Large intestine (tissue), 3 donors: Measurements from ENCODE around the gene IGSF23. TPM values are rescaled to one million over a fixed set of nuclear protein-coding genes. Genes with fewer than 3 reads are reported as not detected.

Experiments
- DNase-seq, 2 donors: peaks; one replicate each; pipeline versions ENCODE4 v3.0.0 to v3.0.0-alpha.2; 2013
- H3K27ac ChIP-seq: one replicate; pipeline ENCODE4 v1.5.1; 2013; ENCODE audit warnings: low read length
- H3K27me3 ChIP-seq: 2 replicates; pipeline ENCODE4 v1.6.1; 2013; ENCODE audit warnings: low read length; ENCODE audit not compliant: control insufficient read depth, insufficient read depth
- H3K36me3 ChIP-seq: 2 replicates; pipeline ENCODE4 v1.6.1; 2013; ENCODE audit warnings: low read length; ENCODE audit not compliant: control insufficient read depth, insufficient read depth
- H3K4me1 ChIP-seq: one replicate; pipeline ENCODE4 v1.6.1; 2013; ENCODE audit warnings: low read length; ENCODE audit not compliant: control insufficient read depth, insufficient read depth
- H3K4me3 ChIP-seq: one replicate; pipeline ENCODE4 v1.5.1; 2013; ENCODE audit warnings: low read length
- H3K9me3 ChIP-seq: one replicate; pipeline ENCODE4 v1.6.1; 2013; ENCODE audit warnings: mild to moderate bottlenecking, low read depth, low read length, moderate library complexity; ENCODE audit not compliant: control insufficient read depth
- WGBS: methylation state at CpG from one replicate; pipeline ENCODE4 v1.1.5; 2013; ENCODE audit warnings: low lambda C conversion rate; ENCODE audit not compliant: insufficient coverage; 5-methylcytosine and 5-hydroxymethylcytosine counted together
- polyA plus RNA-seq: library from polyadenylated mRNA; unstranded; fragments of 120-200 nt; gene quantifications from one replicate; pipeline ENCODE4 v1.2.1, GENCODE V29; 2013

The IGSF23 gene
- polyA plus RNA-seq, 1 donor = 11.5 TPM

DNA sequence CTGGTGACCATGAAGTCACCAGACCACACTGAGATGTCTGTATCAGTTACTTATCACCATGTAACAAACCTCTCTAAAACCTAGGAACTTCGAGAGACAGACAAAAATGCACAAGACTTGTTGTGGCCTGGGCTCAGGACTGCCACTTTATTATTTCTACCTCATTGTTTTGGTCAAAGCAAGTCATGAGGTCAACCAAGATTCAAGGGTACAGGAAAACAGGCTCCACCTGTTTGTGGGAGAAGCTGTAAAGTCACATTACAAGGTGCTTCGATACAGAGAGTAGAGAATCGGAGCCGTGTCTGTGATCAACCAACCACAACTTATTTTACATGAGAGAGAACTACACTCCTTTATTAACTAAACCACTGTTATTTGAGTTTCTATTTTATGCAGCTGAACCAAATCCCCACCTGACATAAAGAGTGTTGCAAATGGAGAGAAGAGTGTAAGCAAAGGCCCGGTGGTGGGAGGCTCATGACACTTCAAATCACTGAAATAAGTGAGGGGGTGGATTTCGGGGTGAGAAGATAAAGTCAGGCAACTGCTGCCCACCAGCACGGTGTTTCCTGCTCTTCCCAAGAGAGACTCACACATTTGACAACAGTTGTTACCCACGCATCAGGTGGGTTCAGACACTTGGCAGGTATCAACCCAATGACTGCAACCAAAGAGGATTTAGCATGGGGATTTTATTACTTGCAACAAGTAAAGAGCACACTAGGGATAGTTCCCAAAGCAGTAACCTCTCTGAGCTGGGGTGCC is 39.0 kb upstream of the IGSF23 start:
- peak in 1 of 2 donors; percentile 39 for DNase-seq
- H3K27me3 ChIP-seq = no peaks in the 10 kb centered on the region
- H3K4me1 ChIP-seq = peaks cover 30% of the 10 kb centered on the region
- H3K36me3 ChIP-seq = no peaks in the 10 kb centered on the region
- WGBS = no CpG with 5 or more reads among the region's 8 CpGs
- no peak overlapping the region for H3K4me3 ChIP-seq
- H3K27ac ChIP-seq = no peak overlapping the region
- H3K9me3 ChIP-seq = no peaks in the 10 kb centered on the region

DNA sequence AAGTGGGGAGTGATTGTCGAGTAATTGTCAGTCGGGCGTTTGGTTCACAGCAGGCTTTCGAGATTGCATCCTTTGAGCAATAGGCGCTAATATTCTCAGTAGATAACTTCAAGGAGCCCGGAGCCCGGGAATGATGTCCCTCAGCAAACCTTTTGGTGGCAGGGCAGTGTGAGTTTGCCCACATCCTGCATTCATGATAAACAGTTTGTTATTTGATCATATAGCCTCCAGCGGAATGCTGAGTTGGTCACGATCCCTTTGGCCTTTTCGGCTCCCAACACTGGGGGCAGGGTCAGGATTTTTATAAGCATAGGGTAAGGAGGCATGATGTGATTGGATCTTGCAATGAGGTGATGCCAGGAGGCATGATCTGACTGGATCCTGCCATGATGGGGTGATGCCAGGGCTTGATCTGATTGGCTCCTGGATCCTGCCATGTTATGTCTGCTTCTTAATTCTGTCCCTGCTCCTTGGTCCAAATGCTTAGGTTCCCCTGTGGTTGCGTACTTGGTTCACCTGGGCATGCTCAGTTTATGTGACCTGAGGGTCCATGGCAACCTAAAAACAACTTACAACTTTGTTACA is 38.2 kb upstream of the IGSF23 start:
- no peak for DNase-seq
- Histone ChIP-seq H3K9me3 (no peaks in the 10 kb centered on the region), H3K27me3 (no peaks in the 10 kb centered on the region), H3K36me3 (no peaks in the 10 kb centered on the region), H3K27ac (no peak overlapping the region), H3K4me1 (peaks cover 30% of the 10 kb centered on the region), H3K4me3 (no peak overlapping the region)
- WGBS = no CpG with 5 or more reads among the region's 11 CpGs

DNA sequence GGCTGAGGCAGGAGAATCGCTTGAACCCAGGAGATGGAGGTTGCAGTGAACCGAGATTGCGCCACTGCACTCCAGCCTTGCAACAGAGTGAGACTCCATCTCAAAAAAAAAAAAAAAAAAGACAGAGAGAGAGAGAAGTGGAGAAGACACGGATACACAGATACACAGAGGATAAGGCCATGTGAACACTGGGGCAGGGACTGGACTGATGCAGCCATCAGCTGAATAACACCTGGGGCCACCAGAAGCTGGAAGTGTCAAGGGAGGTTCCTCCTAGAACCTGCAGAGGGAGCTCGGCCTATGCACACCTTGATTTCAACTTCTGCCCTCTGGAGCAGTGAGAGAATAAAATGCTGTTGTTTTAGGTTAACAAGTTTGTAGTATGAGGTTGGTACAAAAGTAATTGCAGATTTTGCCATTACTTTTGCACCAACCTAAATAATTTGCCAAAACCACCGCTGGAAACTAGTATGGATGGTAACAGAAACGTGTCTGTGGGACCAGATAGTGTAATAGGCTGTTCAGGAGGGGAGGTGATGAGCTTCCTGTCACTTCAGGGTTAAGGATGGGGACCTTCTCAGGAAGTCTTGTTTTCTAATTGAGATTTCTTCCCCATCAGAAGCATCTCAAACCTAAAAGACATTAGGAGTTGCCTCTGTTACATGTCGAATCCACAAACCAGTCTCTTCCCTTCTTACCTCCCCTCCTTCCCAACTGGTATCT is 36.4 kb upstream of the IGSF23 start:
- no CpG with 5 or more reads among the region's 8 CpGs for WGBS
- peak; percentile 66 to 70 for DNase-seq

DNA sequence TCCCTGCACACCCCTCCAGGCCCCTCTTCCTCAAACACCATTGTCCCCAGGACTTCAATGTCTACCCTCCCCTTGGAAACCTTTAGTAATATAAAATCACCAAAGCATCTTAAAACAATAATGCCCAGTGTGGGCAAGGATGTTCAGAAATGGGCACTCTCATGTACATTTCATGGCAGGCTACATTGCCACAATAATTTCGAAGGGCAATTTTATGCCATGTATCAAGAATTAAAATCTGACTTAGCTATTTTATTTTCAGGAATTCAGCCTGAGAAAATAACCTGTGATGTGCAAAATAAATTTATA is 35.8 kb upstream of the IGSF23 start:
- DNase-seq = no peak
- Histone ChIP-seq H3K9me3 (no peaks in the 10 kb centered on the region), H3K27ac (no peak overlapping the region), H3K4me1 (peaks cover 26% of the 10 kb centered on the region), H3K27me3 (no peaks in the 10 kb centered on the region), H3K36me3 (no peaks in the 10 kb centered on the region), H3K4me3 (no peak overlapping the region)
- no CpG with 5 or more reads among the region's 1 CpG for WGBS

More for the DNA sequence above, 36.4 kb upstream of the IGSF23 start:
- H3K36me3 ChIP-seq = no peaks in the 10 kb centered on the region
- no peaks in the 10 kb centered on the region for H3K27me3 ChIP-seq
- no peak overlapping the region for H3K4me3 ChIP-seq
- H3K4me1 ChIP-seq = peaks cover 31% of the 10 kb centered on the region
- no peaks in the 10 kb centered on the region for H3K9me3 ChIP-seq
- no peak overlapping the region for H3K27ac ChIP-seq

DNA sequence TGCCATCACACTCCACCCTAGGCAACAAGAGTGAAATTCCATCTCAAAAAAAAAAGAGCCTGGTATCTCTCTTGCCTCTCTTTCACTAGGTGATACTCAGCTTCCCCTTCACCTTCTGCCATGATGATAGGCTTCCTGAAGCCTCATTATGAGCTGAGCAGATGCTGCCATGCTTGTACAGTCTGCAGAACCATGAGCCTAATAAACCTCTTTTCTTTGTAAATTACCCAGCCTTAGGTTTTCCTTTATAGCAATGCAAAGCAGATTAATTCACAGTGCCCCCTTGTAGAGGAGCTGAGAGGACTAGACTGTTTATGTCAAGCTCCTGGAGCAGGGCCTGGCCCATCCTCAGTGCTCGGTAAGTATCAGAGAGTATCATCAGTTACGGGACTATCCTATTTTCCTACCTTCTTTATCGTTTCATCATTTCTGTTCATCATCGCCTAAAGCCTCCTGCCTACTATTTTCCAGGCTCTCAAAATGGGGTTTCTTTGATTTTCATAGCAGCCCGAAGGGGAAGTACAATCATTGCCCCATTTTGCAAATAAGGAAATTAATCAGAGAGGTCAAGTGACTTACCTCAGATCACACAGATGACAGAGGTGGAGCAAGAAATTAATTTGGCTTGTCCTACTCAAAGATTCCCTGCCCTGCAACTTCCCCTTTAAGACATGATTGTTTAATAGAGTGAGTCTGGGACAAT is 33.5 kb upstream of the IGSF23 start:
- WGBS = 93% methylated on average over 2 of the region's 5 CpGs
- Histone ChIP-seq H3K4me3 (no peak overlapping the region), H3K9me3 (no peaks in the 10 kb centered on the region), H3K27me3 (no peaks in the 10 kb centered on the region), H3K36me3 (no peaks in the 10 kb centered on the region), H3K27ac (no peak overlapping the region), H3K4me1 (peaks cover 7% of the 10 kb centered on the region)
- no peak for DNase-seq

DNA sequence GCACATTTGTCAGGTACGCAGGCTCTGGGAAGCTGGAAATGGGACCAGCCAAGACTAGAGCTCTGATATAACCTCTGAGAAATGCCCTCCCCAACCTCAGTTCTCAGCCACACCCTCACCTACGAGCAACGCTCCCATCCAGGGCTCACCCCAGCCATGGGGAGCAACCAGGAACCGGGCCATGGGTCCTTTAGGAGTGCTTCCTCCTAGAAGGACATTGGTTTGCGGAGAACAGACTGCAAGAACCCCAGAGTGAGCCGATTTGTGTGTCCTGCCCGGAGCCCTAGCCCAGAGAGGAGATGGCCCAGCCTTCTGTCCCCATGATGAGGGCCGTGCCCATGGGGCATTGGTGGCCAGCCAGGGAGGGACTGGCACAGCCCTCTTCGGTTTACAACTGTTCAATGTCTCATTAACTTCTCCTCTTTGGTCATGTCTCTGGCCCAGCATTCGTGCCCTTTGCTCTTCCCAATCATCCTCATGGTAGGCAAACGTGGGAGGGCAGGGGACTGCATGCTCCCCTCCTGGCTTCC is 32.9 kb upstream of the IGSF23 start:
- H3K9me3 ChIP-seq = no peaks in the 10 kb centered on the region
- no peak overlapping the region for H3K4me3 ChIP-seq
- H3K27ac ChIP-seq = no peak overlapping the region
- WGBS = no CpG with 5 or more reads among the region's 11 CpGs
- H3K36me3 ChIP-seq = no peaks in the 10 kb centered on the region
- no peaks in the 10 kb centered on the region for H3K27me3 ChIP-seq
- H3K4me1 ChIP-seq = peaks cover 7% of the 10 kb centered on the region
- DNase-seq = no peak

DNA sequence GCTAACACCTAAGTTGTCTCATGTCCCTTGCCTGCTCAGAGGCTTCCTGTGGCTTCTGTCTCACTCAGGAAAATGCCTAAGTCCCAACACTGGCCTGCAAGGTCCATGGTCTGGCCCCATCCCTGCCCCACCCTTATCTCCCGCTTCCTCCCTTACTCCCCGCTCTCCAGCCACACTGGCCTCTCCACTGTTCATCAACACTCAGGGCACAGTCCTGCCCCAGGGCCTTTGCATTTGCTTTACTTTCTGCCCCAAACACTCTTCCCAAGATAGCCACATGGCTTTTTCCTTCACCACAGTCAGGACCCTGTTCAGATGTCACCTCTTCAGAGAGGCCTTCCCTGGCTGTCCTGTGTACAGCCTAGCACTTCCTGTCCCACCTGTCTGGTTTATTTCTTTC is 32.1 kb upstream of the IGSF23 start:
- no peak overlapping the region for H3K4me3 ChIP-seq
- DNase-seq = no peak
- H3K9me3 ChIP-seq = no peaks in the 10 kb centered on the region
- H3K27me3 ChIP-seq = no peaks in the 10 kb centered on the region
- H3K27ac ChIP-seq = no peak overlapping the region
- WGBS = 100% methylated on average over 2 of the region's 2 CpGs
- no peaks in the 10 kb centered on the region for H3K36me3 ChIP-seq
- H3K4me1 ChIP-seq = peaks cover 7% of the 10 kb centered on the region

DNA sequence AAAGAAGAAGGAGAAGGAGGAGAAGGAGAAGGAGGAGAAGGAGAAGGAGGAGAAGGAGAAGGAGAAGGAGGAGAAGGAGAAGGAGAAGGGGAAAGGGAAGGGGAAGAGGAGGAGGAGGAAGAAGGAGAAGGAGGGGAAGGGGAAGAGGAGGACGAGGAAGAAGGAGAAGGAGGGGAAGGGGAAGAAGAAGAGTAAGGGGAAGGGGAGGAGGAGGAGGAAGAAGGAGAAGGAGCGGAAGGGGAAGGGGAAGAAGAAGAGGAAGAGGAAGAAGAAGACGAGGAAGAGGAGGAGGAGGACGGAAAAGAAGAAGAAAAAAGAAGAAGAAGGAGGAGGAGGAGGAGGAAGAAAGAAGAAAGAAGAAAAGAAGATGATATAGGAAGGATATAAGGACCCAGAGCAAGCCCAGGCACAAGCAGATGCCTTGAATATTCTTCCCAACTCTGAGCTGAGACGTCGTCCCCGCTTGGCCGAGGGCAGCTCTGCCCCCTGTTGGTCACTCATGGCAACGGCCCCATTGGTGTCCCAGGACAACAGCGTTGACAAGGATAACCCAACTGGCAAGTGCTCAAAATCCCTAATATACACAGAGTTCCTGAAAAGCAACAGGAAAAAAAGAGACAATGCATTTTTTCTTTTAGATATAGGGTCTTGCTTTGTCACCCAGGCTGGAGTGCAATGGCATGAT is 30.6 kb upstream of the IGSF23 start:
- 82% methylated on average over 4 of the region's 10 CpGs for WGBS
- Histone ChIP-seq H3K9me3 (no peaks in the 10 kb centered on the region), H3K4me1 (peaks cover 7% of the 10 kb centered on the region), H3K27me3 (no peaks in the 10 kb centered on the region), H3K36me3 (no peaks in the 10 kb centered on the region), H3K27ac (no peak overlapping the region), H3K4me3 (no peak overlapping the region)
- DNase-seq = no peak

DNA sequence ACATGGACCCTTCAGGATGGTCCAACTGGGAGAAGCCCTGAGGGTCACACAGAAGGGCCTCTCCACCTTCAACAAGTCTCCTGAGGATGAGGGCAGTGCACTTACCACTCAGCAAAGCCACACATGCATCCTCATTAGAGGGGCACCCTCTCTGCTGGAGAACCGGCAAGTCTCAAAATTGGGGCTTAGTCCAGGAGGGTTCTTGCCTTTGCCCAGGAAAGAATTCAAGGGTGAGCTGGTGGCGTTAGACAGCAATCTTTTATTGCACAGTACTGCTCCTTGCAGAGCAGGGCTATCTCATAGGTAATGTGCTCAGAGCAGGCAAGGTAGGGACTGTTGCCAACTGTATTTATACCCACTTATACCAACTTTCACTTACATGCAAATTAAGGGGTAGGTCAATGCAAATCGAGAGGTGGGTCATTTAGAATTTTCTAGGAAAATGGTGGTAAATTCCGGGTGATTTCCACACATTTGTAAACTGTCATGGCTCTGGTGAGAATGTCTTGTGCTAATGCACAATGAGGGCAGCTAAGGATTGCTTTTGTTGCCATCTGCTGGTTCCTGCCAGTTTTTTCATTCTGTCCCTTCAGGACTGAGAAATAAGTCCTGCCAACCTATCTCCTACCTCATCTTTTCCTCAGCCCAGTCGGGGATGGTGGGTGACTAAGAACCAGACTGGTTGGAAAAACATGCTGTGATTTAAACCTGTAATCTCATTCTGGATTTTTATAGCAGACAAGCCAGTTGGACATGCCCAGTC is 27.8 kb upstream of the IGSF23 start:
- Histone ChIP-seq H3K27me3 (no peaks in the 10 kb centered on the region), H3K27ac (no peak overlapping the region), H3K4me3 (no peak overlapping the region), H3K9me3 (no peaks in the 10 kb centered on the region), H3K4me1 (peaks cover 27% of the 10 kb centered on the region), H3K36me3 (no peaks in the 10 kb centered on the region)
- DNase-seq = no peak
- 100% methylated on average over 1 of the region's 5 CpGs for WGBS
